Thoracic aorta (tissue), 2 donors: Measurements from ENCODE around the gene PDE4D. TPM values are rescaled to one million over a fixed set of nuclear protein-coding genes. Genes with fewer than 3 reads are reported as not detected.
A peak's percentile ranks its signal among the peaks of the same experiment; 100 is the strongest.
"Not testable (repeated sequence)": the region's sequence is repeated elsewhere in the genome, so short reads cannot be mapped to it uniquely, and the experiment has no call there.

Experiments used
- ATAC-seq: fragments of 150-250 bp; one replicate; pipeline ENCODE4 v1.8.0; 2017; ENCODE audit warnings: low read depth; ENCODE audit not compliant: insufficient number of reproducible peaks, low FRiP score
- DNase-seq: peaks from one replicate; pipeline ENCODE4 v3.0.0-alpha.2; 2020; ENCODE audit warnings: low spot score
- H3K27ac ChIP-seq, 2 donors: fragments of 200-600 bp; sonication (generic); 1 replicate in 1 of 2; 2 replicates in 1 of 2; pipeline ENCODE4 v1.5.1; 2016; ENCODE audit warnings: mild to moderate bottlenecking in 2 of 2, moderate library complexity in 2 of 2
- H3K27me3 ChIP-seq: fragments of 200-600 bp; sonication (generic); replicated peaks from 2 replicates; pipeline ENCODE4 v1.6.0; 2016; ENCODE audit warnings: mild to moderate bottlenecking; ENCODE audit not compliant: insufficient read depth
- H3K36me3 ChIP-seq: fragments of 200-600 bp; sonication (generic); one replicate; pipeline ENCODE4 v1.5.1; 2016
- H3K4me1 ChIP-seq, 2 donors: fragments of 200-600 bp; sonication (generic); 1 replicate in 1 of 2; 2 replicates in 1 of 2; pipeline versions ENCODE4 v1.5.1 to v1.6.0; 2016; ENCODE audit warnings: low read depth in 2 of 2, mild to moderate bottlenecking in 1 of 2; ENCODE audit not compliant: control insufficient read depth in 1 of 2
- H3K4me3 ChIP-seq: fragments of 200-600 bp; sonication (generic); 2 replicates; pipeline ENCODE4 v1.5.1; 2016; ENCODE audit warnings: mild to moderate bottlenecking
- H3K9me3 ChIP-seq: fragments of 200-600 bp; sonication (generic); 2 replicates; pipeline ENCODE4 v1.5.1; 2016
- CTCF ChIP-seq: fragments of 200-600 bp; sonication (generic); IDR thresholded peaks from one replicate; pipeline ENCODE4 v1.5.1; 2019; ENCODE audit warnings: antibody characterized with exemption
- total RNA-seq, 2 donors: library from RNA; depleted of rRNA; stranded (reverse); fragments of >200 nt; gene quantifications; one replicate each; pipeline versions ENCODE4 v1.1.0 to v1.2.3, GENCODE V29; 2016

The PDE4D gene
- total RNA-seq, 2 donors from 2014 or later = 34.0 to 85.8 TPM

- Histone ChIP-seq H3K9me3 (no peaks in the 10 kb centered on the region), H3K27me3 (no peaks in the 10 kb centered on the region), H3K36me3 (no peaks in the 10 kb centered on the region), H3K4me1 (peaks cover 3 to 29% of the 10 kb centered on the region in 2 donors), H3K27ac (no peak overlapping the region), H3K4me3 (peak overlapping the region; percentile 56)
- ATAC-seq (no peak), DNase-seq (no peak)
- no peak for TF ChIP-seq CTCF
Measured at GRCh38 chr5:59597690-59598546, 295.6 kb downstream of the PDE4D start.

GRCh38 chr5:59596586-59597350, 296.8 kb downstream of the PDE4D start:
- Histone ChIP-seq H3K36me3 (no peaks in the 10 kb centered on the region), H3K4me3 (no peak overlapping the region), H3K27me3 (no peaks in the 10 kb centered on the region), H3K27ac (no peak overlapping the region), H3K9me3 (no peaks in the 10 kb centered on the region), H3K4me1 (peaks cover 3 to 29% of the 10 kb centered on the region in 2 donors)
- ATAC-seq (no peak), DNase-seq (no peak)
- no peak for TF ChIP-seq CTCF

GRCh38 chr5:59594118-59594517, 299.4 kb downstream of the PDE4D start:
- not testable (repeated sequence) for H3K36me3 ChIP-seq, ATAC-seq, H3K27me3 ChIP-seq, H3K9me3 ChIP-seq, H3K27ac ChIP-seq, DNase-seq, H3K4me3 ChIP-seq
- peaks cover 3 to 29% of the 10 kb centered on the region in 2 donors for H3K4me1 ChIP-seq

- no peak for TF ChIP-seq CTCF
Measured at GRCh38 chr5:59593439-59594007, 300.0 kb downstream of the PDE4D start.

GRCh38 chr5:59592101-59592500, 301.4 kb downstream of the PDE4D start:
- no peak overlapping the region for H3K4me3 ChIP-seq
- no peaks in the 10 kb centered on the region for H3K27me3 ChIP-seq
- no peak for ATAC-seq
- TF ChIP-seq CTCF = no peak
- H3K27ac ChIP-seq = no peak overlapping the region
- DNase-seq = no peak
- H3K36me3 ChIP-seq = no peaks in the 10 kb centered on the region
- no peaks in the 10 kb centered on the region for H3K9me3 ChIP-seq
- H3K4me1 ChIP-seq = peaks cover 0 to 22% of the 10 kb centered on the region in 2 donors

More at GRCh38 chr5:59593439-59594007, 300.0 kb downstream of the PDE4D start:
- Histone ChIP-seq H3K4me3 (no peak overlapping the region), H3K36me3 (no peaks in the 10 kb centered on the region), H3K4me1 (peaks cover 3 to 29% of the 10 kb centered on the region in 2 donors), H3K27me3 (no peaks in the 10 kb centered on the region), H3K27ac (no peak overlapping the region), H3K9me3 (no peaks in the 10 kb centered on the region)
- no peak for ATAC-seq
- DNase-seq = no peak
